Psoas muscle (tissue), 8 donors: ENCODE measurements around the gene LGALS12. TPM values are rescaled to one million over a fixed set of nuclear protein-coding genes. Genes with fewer than 3 reads are reported as not detected.

Experiments
- ATAC-seq, 4 donors: fragments of 200-7000 bp; cut with Tn5 transposase; one replicate each; pipeline ENCODE4 v1.9.1; 2020; ENCODE audit warnings: moderate library complexity in 3 of 4, mild to moderate bottlenecking in 2 of 4
- DNase-seq, 2 donors: peaks; one replicate each; pipeline ENCODE4 v3.0.0-alpha.2; 2020
- H3K27ac ChIP-seq: fragments of 200-600 bp; one replicate; pipeline ENCODE4 v1.8.0; 2022
- H3K27me3 ChIP-seq, 3 donors: fragments of 200-600 bp in 1 of 3; one replicate each; pipeline versions ENCODE4 v1.6.1 to v1.8.0; 2013 to 2022; ENCODE audit warnings: low read length in 2 of 3, mild to moderate bottlenecking in 2 of 3, moderate library complexity in 1 of 3; ENCODE audit not compliant: insufficient read depth in 3 of 3
- H3K36me3 ChIP-seq, 2 donors: fragments of 200-600 bp in 1 of 2; one replicate each; pipeline versions ENCODE4 v1.6.1 to v1.8.0; 2013 to 2022; ENCODE audit warnings: low read depth in 1 of 2, mild to moderate bottlenecking in 1 of 2, moderate library complexity in 1 of 2; ENCODE audit not compliant: insufficient read depth in 1 of 2
- H3K4me1 ChIP-seq: fragments of 200-600 bp; one replicate; pipeline ENCODE4 v1.8.0; 2022
- H3K4me3 ChIP-seq: fragments of 200-600 bp; one replicate; pipeline ENCODE4 v1.8.0; 2022; ENCODE audit warnings: mild to moderate bottlenecking
- H3K9me3 ChIP-seq: fragments of 200-600 bp; one replicate; pipeline ENCODE4 v1.8.0; 2022
- WGBS, 3 donors: extraction: QIAGEN DNeasy Blood & Tissue Kit; methylation state at CpG; one replicate each; pipeline versions ENCODE4 v1.1.6 to v1.1.7; 2013; 5-methylcytosine and 5-hydroxymethylcytosine counted together
- intact Hi-C, 2 donors: fragments of 100-400 bp; cut with DNase I; formaldehyde crosslinking; loops; one replicate each; pipeline versions ENCODE4 v1.11.0 to v1.14.2; 2022
- polyA plus RNA-seq, 3 donors: library from polyadenylated mRNA; stranded (reverse); fragments of 200-250 nt; gene quantifications; one replicate each; pipeline ENCODE4 v1.2.3, GENCODE V29; 2013
- total RNA-seq, 4 donors: library from RNA; stranded (reverse); fragmentation: NEBNext Ultra II Directional in 2 of 4; extraction: Animal tissue kit (Norgen Biotek cat#: 25700) in 2 of 4; gene quantifications; one replicate each; pipeline versions ENCODE4 v1.2.1 to v1.2.4, GENCODE V29; 2021 to 2023
- TF ChIP-seq, protein P1 (sequence below): fragments of 200-600 bp; IDR thresholded peaks from one replicate; pipeline ENCODE4 v1.8.0; 2022; ENCODE audit warnings: antibody characterized with exemption
- donor health status: healthy with polysubstance abuse.
- donor health status: DM: no; HTN: no; CAD: no; lungs with moderate emphysema.
- donor health status: Bipolar disorder and iron deficiency.
- donor health status: healthy.
- donor health status: DM: yes; HTN: yes; CAD: no.
- donor health status: DM: no; HTN: no; CAD: no.
- donor health status: DM: no; HTN: no; CAD: no.
- donor health status: DM: yes; HTN: yes; CAD: no.

LGALS12 gene
- total and polyA plus RNA-seq, 7 donors = 0.16 to 2.0 (median 0.48) TPM; not detected in 1

DNA sequence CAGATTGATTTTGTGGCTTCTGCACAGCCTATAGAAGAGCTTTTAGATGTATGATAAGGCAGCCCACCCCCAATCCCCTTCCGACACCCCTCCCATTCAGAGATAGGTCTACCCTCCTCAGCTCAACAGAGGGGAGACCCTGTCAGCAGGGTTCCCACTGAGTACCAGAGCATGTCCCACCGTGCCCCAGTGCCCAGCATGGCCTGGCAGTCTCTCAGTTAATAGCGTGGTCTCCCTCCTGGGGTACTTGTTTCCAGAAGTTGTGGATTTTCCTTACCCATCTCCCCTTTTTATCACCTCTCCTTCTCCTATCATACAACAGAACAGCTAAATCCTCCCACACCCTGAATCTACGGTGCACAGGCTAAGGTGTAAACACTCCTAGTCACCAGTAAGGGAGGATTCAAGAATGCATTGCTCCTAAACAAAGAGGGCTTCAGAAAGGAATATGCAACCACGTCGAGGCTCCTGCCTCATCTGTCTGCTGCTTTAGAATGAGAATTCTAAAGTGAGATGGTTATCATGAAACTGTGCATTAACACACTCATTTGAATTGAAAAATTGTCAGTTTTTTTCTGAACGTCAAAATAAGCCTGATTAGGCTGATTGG lies 50.6 kb downstream of the LGALS12 start:
- no peaks in the 10 kb centered on the region for H3K9me3 ChIP-seq
- DNase-seq (no peak), ATAC-seq (no peak)
- H3K27me3 ChIP-seq = no peaks in the 10 kb centered on the region
- no peak overlapping the region for H3K27ac ChIP-seq
- WGBS, 3 donors = 76 to 81% (median 81%) methylated on average over 7 of the region's 7 CpGs
- H3K36me3 ChIP-seq = no peaks in the 10 kb centered on the region
- TF ChIP-seq, protein P1, sequence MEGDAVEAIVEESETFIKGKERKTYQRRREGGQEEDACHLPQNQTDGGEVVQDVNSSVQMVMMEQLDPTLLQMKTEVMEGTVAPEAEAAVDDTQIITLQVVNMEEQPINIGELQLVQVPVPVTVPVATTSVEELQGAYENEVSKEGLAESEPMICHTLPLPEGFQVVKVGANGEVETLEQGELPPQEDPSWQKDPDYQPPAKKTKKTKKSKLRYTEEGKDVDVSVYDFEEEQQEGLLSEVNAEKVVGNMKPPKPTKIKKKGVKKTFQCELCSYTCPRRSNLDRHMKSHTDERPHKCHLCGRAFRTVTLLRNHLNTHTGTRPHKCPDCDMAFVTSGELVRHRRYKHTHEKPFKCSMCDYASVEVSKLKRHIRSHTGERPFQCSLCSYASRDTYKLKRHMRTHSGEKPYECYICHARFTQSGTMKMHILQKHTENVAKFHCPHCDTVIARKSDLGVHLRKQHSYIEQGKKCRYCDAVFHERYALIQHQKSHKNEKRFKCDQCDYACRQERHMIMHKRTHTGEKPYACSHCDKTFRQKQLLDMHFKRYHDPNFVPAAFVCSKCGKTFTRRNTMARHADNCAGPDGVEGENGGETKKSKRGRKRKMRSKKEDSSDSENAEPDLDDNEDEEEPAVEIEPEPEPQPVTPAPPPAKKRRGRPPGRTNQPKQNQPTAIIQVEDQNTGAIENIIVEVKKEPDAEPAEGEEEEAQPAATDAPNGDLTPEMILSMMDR = no peak
- H3K4me1 ChIP-seq = no peaks in the 10 kb centered on the region
- no peak overlapping the region for H3K4me3 ChIP-seq
- intact Hi-C loops = no loop called here

DNA sequence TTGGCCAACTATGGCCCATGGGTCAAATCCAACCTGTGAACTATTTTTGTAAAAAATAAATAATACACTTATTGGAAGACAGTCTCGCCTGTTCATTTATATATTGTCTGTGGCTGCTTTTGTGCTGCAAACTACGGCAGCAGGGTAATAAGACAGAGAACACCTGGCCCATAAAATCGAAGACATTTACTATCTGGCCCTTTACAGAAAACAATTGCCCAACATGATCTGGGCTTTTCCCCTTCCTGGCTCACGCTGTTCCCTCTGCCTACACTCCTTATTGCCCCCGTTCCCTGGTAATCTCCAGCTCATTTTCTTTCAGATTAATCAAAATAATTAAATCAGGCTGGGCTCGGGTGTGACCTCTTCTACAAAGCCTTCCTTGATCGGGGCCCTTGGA lies 51.7 kb downstream of the LGALS12 start:
- no peak for DNase-seq
- 79 to 88% (median 84%) methylated on average over 7 of the region's 7 CpGs for WGBS, 3 donors
- Histone ChIP-seq H3K4me3 (no peak overlapping the region), H3K27me3 (no peaks in the 10 kb centered on the region), H3K27ac (no peak overlapping the region), H3K4me1 (no peaks in the 10 kb centered on the region), H3K9me3 (no peaks in the 10 kb centered on the region), H3K36me3 (no peaks in the 10 kb centered on the region)
- ATAC-seq = no peak
- TF ChIP-seq, protein P1 = no peak
- intact Hi-C loops = no loop called here

DNA sequence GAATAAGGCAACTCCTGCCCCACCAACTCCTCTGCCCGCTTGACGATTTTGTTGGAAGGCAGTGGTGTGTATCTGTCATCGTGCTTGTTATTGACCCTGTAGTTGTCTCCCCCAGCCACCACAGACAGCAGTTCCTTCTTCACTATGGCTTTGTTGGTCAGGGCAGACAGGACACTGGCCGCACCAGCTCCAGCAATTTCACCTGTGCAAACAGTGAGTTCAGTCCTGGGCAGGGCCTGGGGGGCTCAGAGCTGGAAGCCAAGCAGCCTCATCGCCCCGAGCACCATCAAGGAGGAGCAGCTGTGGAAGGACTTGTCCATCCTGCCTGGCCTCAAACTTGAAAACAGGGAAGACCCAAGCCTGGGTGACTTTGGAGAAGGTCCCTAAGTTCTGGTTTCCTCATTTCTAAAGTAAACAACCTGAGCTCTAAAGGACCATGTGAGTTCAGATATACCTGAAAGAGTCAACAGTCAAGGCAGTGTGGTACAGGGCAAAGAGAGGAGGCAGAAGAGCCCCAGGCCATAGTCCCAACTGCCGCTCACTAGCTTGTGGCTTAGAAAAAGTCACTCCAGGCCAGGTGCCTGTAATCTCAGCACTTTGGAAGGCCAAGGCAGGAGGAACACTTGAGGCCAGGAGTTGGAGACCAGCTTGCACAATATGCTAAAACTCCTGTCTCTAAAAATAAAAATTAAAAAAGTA lies 52.7 kb downstream of the LGALS12 start:
- no peak for DNase-seq
- intact Hi-C loops = no loop called here
- Histone ChIP-seq H3K36me3 (no peaks in the 10 kb centered on the region), H3K27me3 (no peaks in the 10 kb centered on the region), H3K27ac (no peak overlapping the region), H3K4me3 (no peak overlapping the region), H3K9me3 (no peaks in the 10 kb centered on the region), H3K4me1 (no peaks in the 10 kb centered on the region)
- TF ChIP-seq, protein P1 = no peak
- WGBS, 3 donors = 93 to 98% (median 94%) methylated on average over 7 of the region's 7 CpGs
- ATAC-seq = no peak

DNA sequence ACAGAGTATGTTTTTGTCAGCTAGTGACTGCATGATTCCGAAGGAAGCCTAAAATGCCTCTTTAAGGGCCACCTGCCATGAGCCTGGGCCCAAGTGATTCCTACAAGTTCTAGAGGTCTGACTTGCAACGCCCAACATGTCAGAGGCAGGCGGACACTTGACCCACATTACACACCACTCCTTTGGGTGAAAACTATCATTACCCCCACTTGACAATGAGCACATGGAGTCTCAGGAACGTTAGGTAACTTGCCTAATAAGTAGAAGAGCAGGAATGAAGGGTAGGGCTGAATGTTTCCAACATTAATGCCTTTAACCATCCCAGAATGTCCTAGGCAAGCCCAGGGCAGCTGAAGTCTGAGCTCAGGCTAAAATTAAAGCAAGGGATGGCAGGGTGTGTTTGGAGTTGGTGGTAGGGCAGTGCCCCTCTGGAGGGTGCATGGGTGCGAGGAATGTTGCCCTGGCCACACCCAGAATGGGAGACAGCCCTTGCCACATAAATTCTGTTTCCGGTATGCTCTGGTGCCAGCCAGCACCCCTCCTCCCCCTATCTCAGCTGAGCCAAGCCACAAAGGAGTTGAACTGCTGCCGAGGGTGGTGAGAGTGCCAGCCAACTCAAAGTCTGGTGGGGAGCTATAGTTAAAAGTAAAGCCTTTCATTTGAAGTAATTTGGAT lies 54.8 kb downstream of the LGALS12 start:
- DNase-seq = no peak
- Histone ChIP-seq H3K27ac (no peak overlapping the region), H3K27me3 (no peaks in the 10 kb centered on the region), H3K36me3 (no peaks in the 10 kb centered on the region), H3K4me1 (no peaks in the 10 kb centered on the region), H3K9me3 (no peaks in the 10 kb centered on the region), H3K4me3 (no peak overlapping the region)
- intact Hi-C loops = no loop called here
- 63 to 78% (median 73%) methylated on average over 7 of the region's 7 CpGs for WGBS, 3 donors
- TF ChIP-seq, protein P1 = no peak
- ATAC-seq = peak in 2 of 4 donors; percentile 35 to 50
